Measurements from ENCODE around the gene B3GNT5.

B3GNT5 gene

DNA sequence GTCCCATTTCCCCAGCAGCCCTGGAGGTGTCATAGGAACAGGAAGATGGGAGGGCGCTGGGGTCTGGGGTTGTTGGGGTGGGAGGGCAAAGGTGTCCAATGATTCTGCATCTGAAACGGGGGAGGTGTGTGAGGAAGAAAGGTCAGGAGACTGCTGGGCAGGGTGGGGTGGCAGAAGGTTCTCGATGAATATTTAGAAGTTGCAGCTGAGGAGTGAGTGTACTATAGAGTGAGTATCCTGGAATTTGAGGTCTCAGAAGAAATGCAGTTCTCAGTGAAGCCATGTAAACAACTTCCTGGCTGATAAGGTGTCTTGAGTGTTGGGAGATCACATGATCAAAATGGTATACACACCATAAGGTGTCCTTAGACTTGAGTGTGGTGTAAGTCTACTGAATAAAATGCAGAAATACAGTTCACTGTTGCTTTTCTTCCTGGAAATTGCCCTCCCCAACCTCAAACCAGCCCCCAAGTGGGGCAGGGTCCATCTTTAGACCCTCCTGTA lies 9.9 kb downstream of the B3GNT5 start (continued):
- TF ChIP-seq ZNF530 (tag by site-specific recombination; IDR thresholded peaks at IDR 0.05; ENCODE audit: low read depth) (no peak), HOXC10 (CRISPR knock-in tag; IDR thresholded peaks at IDR 0.05) (no peak), ZNF624 (tag by site-specific recombination; IDR thresholded peaks at IDR 0.05) (no peak), ZNF600 (tag by site-specific recombination; IDR thresholded peaks at IDR 0.05) (no peak)

GRCh38 chr3:183264268-183264667 lies 11.2 kb downstream of the B3GNT5 start:
- POLR2A ChIA-PET: no interaction called here
- TF ChIP-seq, protein P1, sequence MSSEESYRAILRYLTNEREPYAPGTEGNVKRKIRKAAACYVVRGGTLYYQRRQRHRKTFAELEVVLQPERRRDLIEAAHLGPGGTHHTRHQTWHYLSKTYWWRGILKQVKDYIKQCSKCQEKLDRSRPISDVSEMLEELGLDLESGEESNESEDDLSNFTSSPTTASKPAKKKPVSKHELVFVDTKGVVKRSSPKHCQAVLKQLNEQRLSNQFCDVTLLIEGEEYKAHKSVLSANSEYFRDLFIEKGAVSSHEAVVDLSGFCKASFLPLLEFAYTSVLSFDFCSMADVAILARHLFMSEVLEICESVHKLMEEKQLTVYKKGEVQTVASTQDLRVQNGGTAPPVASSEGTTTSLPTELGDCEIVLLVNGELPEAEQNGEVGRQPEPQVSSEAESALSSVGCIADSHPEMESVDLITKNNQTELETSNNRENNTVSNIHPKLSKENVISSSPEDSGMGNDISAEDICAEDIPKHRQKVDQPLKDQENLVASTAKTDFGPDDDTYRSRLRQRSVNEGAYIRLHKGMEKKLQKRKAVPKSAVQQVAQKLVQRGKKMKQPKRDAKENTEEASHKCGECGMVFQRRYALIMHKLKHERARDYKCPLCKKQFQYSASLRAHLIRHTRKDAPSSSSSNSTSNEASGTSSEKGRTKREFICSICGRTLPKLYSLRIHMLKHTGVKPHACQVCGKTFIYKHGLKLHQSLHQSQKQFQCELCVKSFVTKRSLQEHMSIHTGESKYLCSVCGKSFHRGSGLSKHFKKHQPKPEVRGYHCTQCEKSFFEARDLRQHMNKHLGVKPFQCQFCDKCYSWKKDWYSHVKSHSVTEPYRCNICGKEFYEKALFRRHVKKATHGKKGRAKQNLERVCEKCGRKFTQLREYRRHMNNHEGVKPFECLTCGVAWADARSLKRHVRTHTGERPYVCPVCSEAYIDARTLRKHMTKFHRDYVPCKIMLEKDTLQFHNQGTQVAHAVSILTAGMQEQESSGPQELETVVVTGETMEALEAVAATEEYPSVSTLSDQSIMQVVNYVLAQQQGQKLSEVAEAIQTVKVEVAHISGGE (tag by site-specific recombination; conservative IDR thresholded peaks at IDR 0.05; ENCODE audit: low read depth): no peak
- peak; percentile 64 for TF ChIP-seq ZIC2 (tag by site-specific recombination; IDR thresholded peaks at IDR 0.05)
- TF ChIP-seq, protein P2, sequence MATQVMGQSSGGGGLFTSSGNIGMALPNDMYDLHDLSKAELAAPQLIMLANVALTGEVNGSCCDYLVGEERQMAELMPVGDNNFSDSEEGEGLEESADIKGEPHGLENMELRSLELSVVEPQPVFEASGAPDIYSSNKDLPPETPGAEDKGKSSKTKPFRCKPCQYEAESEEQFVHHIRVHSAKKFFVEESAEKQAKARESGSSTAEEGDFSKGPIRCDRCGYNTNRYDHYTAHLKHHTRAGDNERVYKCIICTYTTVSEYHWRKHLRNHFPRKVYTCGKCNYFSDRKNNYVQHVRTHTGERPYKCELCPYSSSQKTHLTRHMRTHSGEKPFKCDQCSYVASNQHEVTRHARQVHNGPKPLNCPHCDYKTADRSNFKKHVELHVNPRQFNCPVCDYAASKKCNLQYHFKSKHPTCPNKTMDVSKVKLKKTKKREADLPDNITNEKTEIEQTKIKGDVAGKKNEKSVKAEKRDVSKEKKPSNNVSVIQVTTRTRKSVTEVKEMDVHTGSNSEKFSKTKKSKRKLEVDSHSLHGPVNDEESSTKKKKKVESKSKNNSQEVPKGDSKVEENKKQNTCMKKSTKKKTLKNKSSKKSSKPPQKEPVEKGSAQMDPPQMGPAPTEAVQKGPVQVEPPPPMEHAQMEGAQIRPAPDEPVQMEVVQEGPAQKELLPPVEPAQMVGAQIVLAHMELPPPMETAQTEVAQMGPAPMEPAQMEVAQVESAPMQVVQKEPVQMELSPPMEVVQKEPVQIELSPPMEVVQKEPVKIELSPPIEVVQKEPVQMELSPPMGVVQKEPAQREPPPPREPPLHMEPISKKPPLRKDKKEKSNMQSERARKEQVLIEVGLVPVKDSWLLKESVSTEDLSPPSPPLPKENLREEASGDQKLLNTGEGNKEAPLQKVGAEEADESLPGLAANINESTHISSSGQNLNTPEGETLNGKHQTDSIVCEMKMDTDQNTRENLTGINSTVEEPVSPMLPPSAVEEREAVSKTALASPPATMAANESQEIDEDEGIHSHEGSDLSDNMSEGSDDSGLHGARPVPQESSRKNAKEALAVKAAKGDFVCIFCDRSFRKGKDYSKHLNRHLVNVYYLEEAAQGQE (tag by site-specific recombination; IDR thresholded peaks at IDR 0.05): no peak
- TF ChIP-seq ZNF394 (tag by site-specific recombination; IDR thresholded peaks at IDR 0.05; ENCODE audit: borderline replicate concordance): no peak
- TF ChIP-seq, protein P3, sequence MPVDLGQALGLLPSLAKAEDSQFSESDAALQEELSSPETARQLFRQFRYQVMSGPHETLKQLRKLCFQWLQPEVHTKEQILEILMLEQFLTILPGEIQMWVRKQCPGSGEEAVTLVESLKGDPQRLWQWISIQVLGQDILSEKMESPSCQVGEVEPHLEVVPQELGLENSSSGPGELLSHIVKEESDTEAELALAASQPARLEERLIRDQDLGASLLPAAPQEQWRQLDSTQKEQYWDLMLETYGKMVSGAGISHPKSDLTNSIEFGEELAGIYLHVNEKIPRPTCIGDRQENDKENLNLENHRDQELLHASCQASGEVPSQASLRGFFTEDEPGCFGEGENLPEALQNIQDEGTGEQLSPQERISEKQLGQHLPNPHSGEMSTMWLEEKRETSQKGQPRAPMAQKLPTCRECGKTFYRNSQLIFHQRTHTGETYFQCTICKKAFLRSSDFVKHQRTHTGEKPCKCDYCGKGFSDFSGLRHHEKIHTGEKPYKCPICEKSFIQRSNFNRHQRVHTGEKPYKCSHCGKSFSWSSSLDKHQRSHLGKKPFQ (tag by site-specific recombination; IDR thresholded peaks at IDR 0.05): no peak
- no peak for TF ChIP-seq ZNF585B (tag by site-specific recombination; IDR thresholded peaks at IDR 0.05)
- TF ChIP-seq ZNF654 (tag by site-specific recombination; IDR thresholded peaks at IDR 0.05; ENCODE audit: low read depth): no peak
- TF ChIP-seq, protein P4, sequence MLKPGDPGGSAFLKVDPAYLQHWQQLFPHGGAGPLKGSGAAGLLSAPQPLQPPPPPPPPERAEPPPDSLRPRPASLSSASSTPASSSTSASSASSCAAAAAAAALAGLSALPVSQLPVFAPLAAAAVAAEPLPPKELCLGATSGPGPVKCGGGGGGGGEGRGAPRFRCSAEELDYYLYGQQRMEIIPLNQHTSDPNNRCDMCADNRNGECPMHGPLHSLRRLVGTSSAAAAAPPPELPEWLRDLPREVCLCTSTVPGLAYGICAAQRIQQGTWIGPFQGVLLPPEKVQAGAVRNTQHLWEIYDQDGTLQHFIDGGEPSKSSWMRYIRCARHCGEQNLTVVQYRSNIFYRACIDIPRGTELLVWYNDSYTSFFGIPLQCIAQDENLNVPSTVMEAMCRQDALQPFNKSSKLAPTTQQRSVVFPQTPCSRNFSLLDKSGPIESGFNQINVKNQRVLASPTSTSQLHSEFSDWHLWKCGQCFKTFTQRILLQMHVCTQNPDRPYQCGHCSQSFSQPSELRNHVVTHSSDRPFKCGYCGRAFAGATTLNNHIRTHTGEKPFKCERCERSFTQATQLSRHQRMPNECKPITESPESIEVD (tag by site-specific recombination; IDR thresholded peaks at IDR 0.05): peak; percentile 45; the same call in 1 of the 2 replicates
- TF ChIP-seq SCRT1 (tag by site-specific recombination; IDR thresholded peaks at IDR 0.05; ENCODE audit: borderline replicate concordance): 0 out of 2 replicates have a peak, but pooled peaks have one; percentile 35
- no peak for TF ChIP-seq ZNF280D (tag by site-specific recombination; IDR thresholded peaks at IDR 0.05)
- no peak for TF ChIP-seq ZNF174 (tag by site-specific recombination; IDR thresholded peaks at IDR 0.05)
- TF ChIP-seq ZNF398 (tag by site-specific recombination; IDR thresholded peaks at IDR 0.05): no peak

More at GRCh38 chr3:183264268-183264667, 11.2 kb downstream of the B3GNT5 start:
- Histone ChIP-seq H3K36me3 (ENCODE audit: control insufficient read depth in 2 of 2, insufficient read depth in 1 of 2, low read length in 2 of 2) (no peaks in the 10 kb centered on the region), H3K4me1 (ENCODE audit: control insufficient read depth, insufficient read depth, low read length) (no peaks in the 10 kb centered on the region), H3K27ac (ENCODE audit: extremely low read depth, low read depth, low read length) (no peak overlapping the region), H3K9me3 (ENCODE audit: control insufficient read depth, insufficient read depth, low read depth, low read length) (no peaks in the 10 kb centered on the region), H3K4me3 (ENCODE audit: low read depth, low read length) (no peak overlapping the region)
- CTCF ChIA-PET: no interaction called here

Data from HEK293 (cell line).